Inflammatory macrophage treated with lipopolysaccharide for 4 hours (primary cell): ENCODE results near the gene QRFP.
A peak's percentile ranks its signal among the peaks of the same experiment; 100 is the strongest.

Experiments used
- DNase-seq: peaks from one replicate; pipeline ENCODE4 v3.0.0-alpha.2; 2020

QRFP gene

GRCh38 chr9:130896233-130897014 lies at the start of gene QRFP:
Gene QRFP (minus strand): TSS chr9:130896812. CDS start chr9:130893838, 2,974 bp downstream.
- no peak for DNase-seq

GRCh38 chr9:130945173-130945572 lies 48.6 kb upstream of the QRFP start:
- DNase-seq: no peak

DNA sequence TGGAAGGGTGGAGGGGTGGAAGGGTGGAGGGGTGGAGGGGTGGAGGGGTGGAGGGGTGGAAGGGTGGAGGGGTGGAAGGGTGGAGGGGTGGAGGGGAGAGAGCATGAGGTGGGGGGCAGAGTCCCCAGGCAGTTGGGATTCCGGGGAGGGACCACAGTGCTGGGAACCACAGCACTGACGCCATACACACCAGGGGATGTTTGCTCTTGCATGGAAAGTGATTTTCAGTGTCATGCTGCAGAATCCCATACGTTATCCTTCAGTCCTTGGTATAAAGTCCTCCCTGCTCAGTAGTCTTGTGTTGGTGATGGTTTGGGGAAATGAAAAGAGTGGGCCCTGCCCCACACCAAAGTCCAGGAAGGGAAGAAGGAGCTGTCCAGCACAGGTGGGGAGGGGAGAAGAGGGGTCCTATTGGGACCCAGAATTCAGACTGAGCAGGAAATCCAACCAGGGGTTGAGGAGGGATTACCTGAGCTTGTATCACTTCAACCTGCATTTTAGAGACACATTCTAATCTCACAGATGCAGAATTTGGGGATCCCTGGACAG lies 48.0 kb upstream of the QRFP start:
- no peak for DNase-seq

DNA sequence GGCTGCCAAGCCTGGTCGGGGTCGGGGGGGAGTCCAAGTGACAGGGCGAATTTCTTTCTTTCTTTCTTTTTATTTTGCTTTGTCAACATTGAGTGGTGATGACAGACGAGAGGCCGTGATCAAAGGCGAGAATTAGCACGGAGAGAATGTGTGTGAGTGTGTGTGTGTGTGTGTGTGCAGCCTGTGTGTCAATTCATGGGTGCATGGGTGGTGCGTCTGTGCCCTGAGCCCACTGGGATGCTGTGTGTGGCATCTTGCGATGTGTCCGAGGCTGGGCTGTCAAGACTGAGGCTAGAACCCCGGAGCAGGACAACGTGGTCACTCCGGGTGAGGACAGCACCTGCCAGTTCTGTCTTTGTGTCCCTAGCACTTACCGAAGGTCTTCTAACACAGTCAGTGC lies 47.2 kb upstream of the QRFP start:
- no peak for DNase-seq

- no peak for DNase-seq
Observed at GRCh38 chr9:130943221-130943620, 46.6 kb upstream of the QRFP start.

DNA sequence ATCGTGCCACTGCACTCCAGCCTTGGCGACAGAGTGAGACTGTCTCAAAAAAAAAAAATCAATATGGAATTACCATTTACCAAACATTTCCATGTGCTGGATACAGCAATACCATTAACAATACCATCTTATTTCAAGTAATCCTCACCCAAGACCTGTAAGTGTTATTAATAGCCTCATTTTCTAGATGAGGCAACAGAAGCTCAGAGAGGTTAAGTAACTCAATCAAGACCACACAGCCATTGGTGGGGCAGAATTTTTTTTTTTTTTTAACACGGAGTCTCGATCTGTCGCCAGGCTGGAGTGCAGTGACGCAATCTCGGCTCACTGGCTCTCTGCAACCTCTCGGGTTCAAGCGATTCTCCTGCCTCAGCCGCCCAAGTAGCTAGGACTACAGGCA lies 46.1 kb upstream of the QRFP start:
- no peak for DNase-seq

GRCh38 chr9:130942084-130942483 lies 45.5 kb upstream of the QRFP start:
- no peak for DNase-seq

DNA sequence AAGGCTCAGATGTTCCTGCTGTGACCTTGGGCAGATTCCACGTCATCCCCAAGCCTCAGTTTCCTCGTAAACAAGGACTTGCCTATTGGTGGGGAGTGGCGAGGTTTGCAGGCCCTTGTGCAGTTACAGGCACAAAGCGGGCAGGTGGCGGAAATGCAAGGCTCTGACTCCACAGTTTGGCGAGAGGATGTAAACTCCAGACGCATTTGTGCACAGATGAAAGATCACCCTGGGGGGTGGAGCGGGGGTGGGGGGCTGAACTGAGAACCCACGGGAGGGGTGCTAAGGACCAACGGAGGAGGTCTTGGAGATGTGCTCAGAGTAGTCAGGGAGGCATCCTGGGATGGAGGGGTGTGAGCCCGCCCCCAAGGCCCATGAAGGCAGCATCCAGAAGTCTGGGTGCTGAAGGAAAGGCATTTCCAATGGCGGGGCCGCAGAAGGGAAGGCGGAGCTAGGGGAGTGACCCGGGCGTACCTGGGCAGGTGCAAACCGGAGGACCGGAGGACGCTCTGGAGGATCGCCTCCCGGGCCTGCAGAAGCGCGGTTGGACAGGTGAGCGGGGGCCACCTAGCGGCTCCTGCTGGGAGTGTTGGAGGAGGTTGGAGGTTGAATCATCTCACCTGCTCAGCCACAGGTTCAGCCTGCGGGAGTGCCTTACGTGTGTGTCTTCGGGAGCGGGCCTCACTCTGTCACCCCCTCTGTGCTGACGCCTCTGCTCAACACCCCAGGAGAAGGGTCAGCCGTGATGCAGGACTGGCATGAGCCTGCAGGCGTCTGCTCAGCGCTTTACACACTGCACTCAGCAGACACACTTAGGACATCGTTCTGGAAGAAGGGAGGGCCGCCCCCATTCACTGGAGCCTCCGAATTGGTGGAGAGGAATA lies 44.3 kb upstream of the QRFP start:
- peak; percentile 14 for DNase-seq

DNA sequence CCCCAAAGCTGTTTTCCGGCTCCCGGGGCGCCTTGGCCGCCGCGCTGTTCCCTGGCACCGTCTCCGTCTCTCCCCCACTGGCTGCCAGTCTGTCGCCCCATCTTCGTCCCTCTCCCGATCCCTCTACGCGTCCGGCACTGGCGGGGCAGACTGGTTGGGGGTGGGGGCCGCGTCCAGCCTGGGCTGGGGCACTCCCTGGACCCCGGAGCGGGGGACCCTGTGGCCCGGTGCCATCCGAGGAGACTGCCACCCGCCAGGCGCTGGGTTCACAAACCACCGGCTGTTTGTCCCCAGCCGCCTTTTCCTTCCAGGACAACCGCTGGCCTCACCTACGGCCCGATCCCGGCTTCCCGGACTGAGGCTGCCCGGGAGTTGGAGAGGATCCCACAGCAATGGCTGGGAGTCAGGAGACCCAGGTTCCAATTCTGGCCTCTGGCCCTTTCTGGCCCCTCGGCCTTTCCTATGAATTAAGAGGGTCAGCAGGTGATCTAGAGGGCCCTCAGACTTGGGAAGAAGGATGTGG lies 43.5 kb upstream of the QRFP start:
- no peak for DNase-seq

GRCh38 chr9:130939405-130940026 lies 42.9 kb upstream of the QRFP start:
- no peak for DNase-seq

GRCh38 chr9:130938652-130939404 lies 42.2 kb upstream of the QRFP start, which contains the start of gene FIBCD1:
Gene FIBCD1 (minus strand): TSS chr9:130939247. CDS start chr9:130938607, 640 bp downstream.
- peak; percentile 30 for DNase-seq

DNA sequence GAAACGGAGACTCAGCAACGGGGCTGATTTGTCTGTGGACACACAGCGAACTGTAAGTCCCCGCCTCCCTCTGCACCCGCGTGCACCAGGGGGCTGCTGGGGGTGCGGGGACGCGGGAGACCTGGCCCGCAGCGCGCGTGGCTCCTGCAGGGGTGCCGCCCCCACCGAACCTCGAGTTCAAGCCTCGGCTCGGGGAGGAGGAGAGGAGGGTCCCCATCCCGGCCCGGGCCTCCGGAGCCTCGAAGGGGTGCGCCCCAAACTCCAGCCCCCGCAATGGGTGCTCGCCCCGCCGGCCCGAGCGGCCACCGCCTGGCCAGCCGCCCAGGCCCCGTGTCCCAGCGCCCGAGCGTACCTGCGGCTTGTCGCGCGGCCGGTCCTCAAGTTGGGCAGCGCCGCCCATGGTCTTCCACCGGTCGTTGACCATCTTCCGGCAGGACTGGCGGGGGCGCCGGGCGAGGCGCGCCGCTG lies 41.6 kb upstream of the QRFP start:
- no peak for DNase-seq

GRCh38 chr9:130937146-130938076 lies 40.8 kb upstream of the QRFP start:
- no peak for DNase-seq

DNA sequence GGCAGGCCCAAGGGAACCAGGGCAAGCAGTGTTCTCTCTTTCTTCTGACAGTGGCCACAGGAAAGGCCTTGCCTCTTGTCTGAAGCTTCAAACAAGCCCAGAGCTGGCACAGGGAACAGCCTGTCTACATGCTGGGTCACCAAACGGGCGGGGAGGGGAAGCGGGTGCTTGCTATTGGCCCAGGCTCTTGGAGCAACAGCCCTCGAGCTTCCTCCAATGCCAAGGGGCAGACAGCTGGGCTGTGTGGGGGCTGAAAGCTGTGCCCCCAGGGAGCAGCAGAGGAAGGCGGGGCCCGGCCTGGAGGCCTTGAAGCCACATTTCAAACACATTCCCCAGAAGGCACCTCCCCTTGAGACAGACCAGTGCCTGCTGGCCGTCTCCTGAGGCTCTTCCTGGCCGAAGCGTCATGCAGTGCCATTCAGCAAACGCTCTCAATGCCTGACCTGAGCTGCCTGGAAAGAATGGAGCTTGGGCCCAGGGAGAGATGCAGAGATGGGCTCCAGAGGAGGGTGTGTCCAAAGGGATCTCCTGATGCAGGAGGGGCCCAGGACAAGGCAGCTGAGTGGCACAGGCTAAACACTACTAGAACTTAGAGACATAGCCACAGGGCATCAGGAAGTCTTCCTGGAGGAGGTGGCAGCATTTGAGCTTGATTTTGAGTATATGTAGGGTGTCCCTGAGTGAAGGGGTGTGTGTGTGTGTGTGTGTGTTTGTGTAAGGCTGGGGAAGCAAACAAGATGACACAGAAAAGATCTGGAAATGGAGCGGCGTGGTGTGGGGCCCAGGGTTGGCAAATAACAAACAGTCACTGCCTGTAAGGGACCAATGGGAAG lies 39.9 kb upstream of the QRFP start:
- DNase-seq: no peak

DNA sequence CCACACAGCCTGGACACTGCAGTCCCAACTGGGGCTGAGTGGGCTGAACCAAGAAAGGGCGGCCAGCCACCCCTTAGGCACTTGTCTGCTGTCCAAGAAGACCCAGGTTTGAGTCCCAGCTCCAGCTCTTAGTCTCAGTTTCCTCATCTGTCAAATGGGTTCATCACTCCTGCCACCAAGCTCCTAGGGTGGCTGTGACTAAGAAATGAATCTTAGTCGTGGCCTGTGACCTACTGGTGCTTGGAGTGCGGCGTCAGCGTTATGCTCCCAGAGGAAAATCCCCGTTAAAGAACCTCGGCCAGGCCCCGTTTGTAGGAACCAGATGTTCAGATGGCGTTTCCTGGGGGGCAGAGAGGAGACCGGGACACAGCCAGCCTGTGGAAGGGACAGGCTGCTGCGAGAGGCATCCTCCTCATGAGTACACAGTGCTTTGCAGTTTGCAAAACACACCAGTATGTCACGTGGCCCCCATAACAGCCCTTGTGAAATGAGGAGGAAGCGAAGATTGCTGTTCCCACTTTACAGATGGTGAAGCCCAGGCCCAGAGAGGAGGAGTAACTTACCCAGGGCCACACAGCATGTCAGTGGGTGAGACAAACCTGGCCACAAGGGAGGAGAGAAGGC lies 39.1 kb upstream of the QRFP start:
- peak; percentile 11 for DNase-seq

GRCh38 chr9:130934702-130935647 lies 38.4 kb upstream of the QRFP start:
- no peak for DNase-seq

- no peak for DNase-seq
Observed at GRCh38 chr9:130934246-130934645, 37.6 kb upstream of the QRFP start.
